ENCODE measurements around the gene NCAPG2. TPM values are rescaled to one million over a fixed set of nuclear protein-coding genes. Genes with fewer than 3 reads are reported as not detected.

The NCAPG2 gene
- polyA plus RNA-seq, 2 of the 4 experiments (the other 2 are of a cell fraction): 53.8 to 63.0 TPM

GRCh38 chr7:158618745-158619140 lies 85.9 kb downstream of the NCAPG2 start:
- H3K9me3 ChIP-seq: no peaks in the 10 kb centered on the region
- CTCF ChIA-PET: no interaction called here
- H3K4me2 ChIP-seq: no peak overlapping the region
- ATAC-seq (no peak), DNase-seq (ENCODE audit: low read depth in 1 of 2, low spot score in 1 of 2) (no peak), FAIRE-seq (no peak)
- WGBS (ENCODE audit: missing lambda C conversion rate): 92% methylated on average over 4 of the region's 4 CpGs
- TF ChIP-seq, protein P1, sequence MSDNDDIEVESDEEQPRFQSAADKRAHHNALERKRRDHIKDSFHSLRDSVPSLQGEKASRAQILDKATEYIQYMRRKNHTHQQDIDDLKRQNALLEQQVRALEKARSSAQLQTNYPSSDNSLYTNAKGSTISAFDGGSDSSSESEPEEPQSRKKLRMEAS (IDR thresholded peaks at IDR 0.05): no peak
- no peak overlapping the region for H3K27ac ChIP-seq
- POLR2A ChIA-PET: no interaction called here
- 0 out of 3 replicates have a peak, but pooled peaks cover 7% of the 10 kb centered on the region for H3K4me1 ChIP-seq
- no peak overlapping the region for H3K4me3 ChIP-seq

- 95% methylated on average over 3 of the region's 3 CpGs for WGBS (ENCODE audit: missing lambda C conversion rate)
- DNase-seq (ENCODE audit: low read depth in 1 of 2, low spot score in 1 of 2) (no peak), FAIRE-seq (no peak), ATAC-seq (no peak)
- ChIA-PET POLR2A (no interaction called here), CTCF (interaction anchor here (1.2 kb wide), 1 partner anchor 9 kb away, joined by 3 read pairs; no protein-coding TSS in a partner anchor)
- 0 out of 3 replicates have a peak, but pooled peaks cover 7% of the 10 kb centered on the region for H3K4me1 ChIP-seq
- H3K4me2 ChIP-seq: no peak overlapping the region
- TF ChIP-seq, protein P1 (IDR thresholded peaks at IDR 0.05): no peak
- TF ChIP-seq RNF2 (IDR thresholded peaks at IDR 0.05; ENCODE audit: borderline replicate concordance, low read depth) (no peak), EP300 (IDR thresholded peaks at IDR 0.05) (no peak), FOXS1 (CRISPR knock-in tag; IDR thresholded peaks at IDR 0.05) (no peak), ZC3H11A (IDR thresholded peaks at IDR 0.05) (no peak), BHLHE40 (IDR thresholded peaks at IDR 0.05; ENCODE audit: low read depth, low read length) (no peak), FOSL2 (IDR thresholded peaks at IDR 0.05) (no peak), FOSL2 (CRISPR knock-in tag; IDR thresholded peaks at IDR 0.05) (no peak), CBX2 (IDR thresholded peaks at IDR 0.05; ENCODE audit: borderline replicate concordance, low read depth) (no peak)
- no peaks in the 10 kb centered on the region for H3K9me3 ChIP-seq
- no peak overlapping the region for H3K27ac ChIP-seq
- H3K4me3 ChIP-seq: no peak overlapping the region
These were observed 86.9 kb downstream of the NCAPG2 start for GRCh38 chr7:158617737-158618128.

DNA sequence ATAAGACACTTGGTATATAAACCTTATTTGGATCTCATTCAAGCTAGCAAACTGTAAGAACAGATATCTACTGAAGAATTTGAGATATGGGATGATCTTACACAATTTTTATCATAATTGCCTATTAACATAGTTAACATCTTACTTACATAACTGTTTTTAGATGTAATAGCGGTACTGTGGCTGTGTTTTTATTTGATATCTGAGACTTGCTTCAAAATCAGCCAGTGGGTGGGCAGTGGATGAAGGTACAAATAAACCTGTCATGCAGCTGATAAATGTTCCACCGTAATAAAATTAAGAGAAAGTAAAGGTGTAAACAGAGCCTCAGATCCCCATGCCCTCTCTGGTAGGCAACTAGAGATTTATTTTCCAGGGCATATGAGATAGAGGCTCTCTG lies 88.6 kb downstream of the NCAPG2 start:
- no peak for ATAC-seq
- H3K9me3 ChIP-seq: no peaks in the 10 kb centered on the region
- FAIRE-seq: no peak
- H3K27ac ChIP-seq: no peak overlapping the region
- 0 out of 3 replicates have a peak, but pooled peaks cover 7% of the 10 kb centered on the region for H3K4me1 ChIP-seq
- ChIA-PET CTCF (no interaction called here), POLR2A (no interaction called here)
- WGBS (ENCODE audit: missing lambda C conversion rate): 94% methylated on average over 2 of the region's 2 CpGs
- DNase-seq (ENCODE audit: low read depth in 1 of 2, low spot score in 1 of 2): no peak
- TF ChIP-seq KDM5A (IDR thresholded peaks at IDR 0.05) (no peak), FOSB (CRISPR knock-in tag; IDR thresholded peaks at IDR 0.05) (no peak), NFE2L2 (conservative IDR thresholded peaks at IDR 0.05; ENCODE audit: low read length) (no peak), EHF (CRISPR knock-in tag; IDR thresholded peaks at IDR 0.05) (no peak), FOXS1 (CRISPR knock-in tag; IDR thresholded peaks at IDR 0.05) (no peak), MAZ (IDR thresholded peaks at IDR 0.05; ENCODE audit: borderline replicate concordance, low read depth, low read length) (no peak), JUN (IDR thresholded peaks at IDR 0.05) (no peak), PHF8 (IDR thresholded peaks at IDR 0.05; ENCODE audit: borderline replicate concordance, low read depth) (no peak), ZNF302 (CRISPR knock-in tag; IDR thresholded peaks at IDR 0.05) (no peak), RNF2 (IDR thresholded peaks at IDR 0.05; ENCODE audit: borderline replicate concordance, low read depth) (no peak), HOXB5 (CRISPR knock-in tag; IDR thresholded peaks at IDR 0.05) (no peak), TP53 (CRISPR knock-in tag; IDR thresholded peaks at IDR 0.05) (no peak), HMGXB4 (CRISPR knock-in tag; IDR thresholded peaks at IDR 0.05; ENCODE audit: borderline replicate concordance) (no peak), CBX8 (IDR thresholded peaks at IDR 0.05) (no peak)
- H3K4me3 ChIP-seq: no peak overlapping the region
- no peak overlapping the region for H3K4me2 ChIP-seq
